KMS-11 (cell line): ENCODE measurements around the gene SLC27A6.

Experiments used
- H2AFZ ChIP-seq: fragments of 200-600 bp; sonication (generic); 2 replicates; pipeline ENCODE4 v1.6.1; 2016; ENCODE audit warnings: antibody characterized with exemption, mixed run types, low read depth
- H3K27ac ChIP-seq: fragments of 200-600 bp; sonication (generic); 2 replicates; pipeline ENCODE4 v1.6.1; 2016; ENCODE audit warnings: mild to moderate bottlenecking, mixed run types
- H3K27me3 ChIP-seq: fragments of 200-600 bp; sonication (generic); 2 replicates; pipeline ENCODE4 v1.6.1; 2017; ENCODE audit warnings: mild to moderate bottlenecking, low read depth, mixed run types, moderate library complexity; ENCODE audit not compliant: insufficient read depth
- H3K36me3 ChIP-seq: fragments of 200-600 bp; sonication (generic); 2 replicates; pipeline ENCODE4 v1.6.1; 2017; ENCODE audit warnings: mild to moderate bottlenecking, mixed run types; ENCODE audit not compliant: insufficient read depth
- H3K4me1 ChIP-seq: fragments of 200-600 bp; sonication (generic); 2 replicates; pipeline ENCODE4 v1.6.1; 2016; ENCODE audit warnings: mild to moderate bottlenecking, low read depth, mixed run types; ENCODE audit not compliant: poor library complexity, severe bottlenecking
- H3K4me2 ChIP-seq: fragments of 200-600 bp; sonication (generic); 2 replicates; pipeline ENCODE4 v1.7.0; 2016; ENCODE audit warnings: mild to moderate bottlenecking, mixed run types
- H3K4me3 ChIP-seq: fragments of 200-600 bp; sonication (generic); IDR thresholded peaks from 2 replicates; pipeline ENCODE4 v1.6.1; 2017; ENCODE audit warnings: low read depth, low read length, mixed read lengths; ENCODE audit not compliant: insufficient read depth
- H3K79me2 ChIP-seq: fragments of 200-600 bp; sonication (generic); 2 replicates; pipeline ENCODE4 v1.6.1; 2016; ENCODE audit warnings: low read depth, mixed run types; ENCODE audit not compliant: insufficient read depth
- H3K9ac ChIP-seq: fragments of 200-600 bp; sonication (generic); 2 replicates; pipeline ENCODE4 v1.6.1; 2016; ENCODE audit warnings: mild to moderate bottlenecking, mixed run types
- H4K20me1 ChIP-seq: fragments of 200-600 bp; sonication (generic); 2 replicates; pipeline ENCODE4 v1.6.1; 2016; ENCODE audit warnings: mild to moderate bottlenecking, mixed run types; ENCODE audit not compliant: insufficient read depth
- CTCF ChIP-seq: fragments of 200-600 bp; sonication (generic); conservative IDR thresholded peaks from 2 replicates; pipeline ENCODE4 v1.6.1; 2017; ENCODE audit warnings: low read depth, mild to moderate bottlenecking, antibody characterized with exemption, low read length, moderate library complexity, mixed read lengths

Gene SLC27A6

GRCh38 chr5:128956164-128956563, 9.1 kb upstream of the SLC27A6 start:
- no peaks in the 10 kb centered on the region for H3K4me1 ChIP-seq
- no peak overlapping the region for H3K4me3 ChIP-seq
- H2AFZ ChIP-seq = no peak overlapping the region
- no peak overlapping the region for H3K27ac ChIP-seq
- TF ChIP-seq CTCF = no peak
- no peaks in the 10 kb centered on the region for H3K79me2 ChIP-seq
- H3K36me3 ChIP-seq = no peaks in the 10 kb centered on the region
- H4K20me1 ChIP-seq = no peaks in the 10 kb centered on the region
- H3K27me3 ChIP-seq = no peaks in the 10 kb centered on the region
- no peak overlapping the region for H3K4me2 ChIP-seq
- H3K9ac ChIP-seq = no peak overlapping the region

- no peak overlapping the region for H3K27ac ChIP-seq
- H4K20me1 ChIP-seq = no peaks in the 10 kb centered on the region
- no peak overlapping the region for H3K4me2 ChIP-seq
- no peaks in the 10 kb centered on the region for H3K36me3 ChIP-seq
- H3K27me3 ChIP-seq = no peaks in the 10 kb centered on the region
- no peaks in the 10 kb centered on the region for H3K79me2 ChIP-seq
- no peak overlapping the region for H2AFZ ChIP-seq
- no peak overlapping the region for H3K4me3 ChIP-seq
- H3K4me1 ChIP-seq = no peaks in the 10 kb centered on the region
- no peak overlapping the region for H3K9ac ChIP-seq
- TF ChIP-seq CTCF = no peak
Measured at GRCh38 chr5:128962211-128962610, 3.1 kb upstream of the SLC27A6 start.

- no peak for TF ChIP-seq CTCF
- H3K9ac ChIP-seq = no peak overlapping the region
- no peaks in the 10 kb centered on the region for H3K4me1 ChIP-seq
- no peak overlapping the region for H3K4me3 ChIP-seq
- no peak overlapping the region for H3K4me2 ChIP-seq
- H2AFZ ChIP-seq = no peak overlapping the region
- no peak overlapping the region for H3K27ac ChIP-seq
- no peaks in the 10 kb centered on the region for H4K20me1 ChIP-seq
- no peaks in the 10 kb centered on the region for H3K36me3 ChIP-seq
- H3K79me2 ChIP-seq = no peaks in the 10 kb centered on the region
- H3K27me3 ChIP-seq = no peaks in the 10 kb centered on the region
Measured at GRCh38 chr5:128965638-128966302, 482 bp downstream of the SLC27A6 start.

GRCh38 chr5:128966375-128966774, 1.1 kb downstream of the SLC27A6 start:
- H3K79me2 ChIP-seq = no peaks in the 10 kb centered on the region
- H3K27ac ChIP-seq = no peak overlapping the region
- no peaks in the 10 kb centered on the region for H3K27me3 ChIP-seq
- H3K9ac ChIP-seq = no peak overlapping the region
- H3K36me3 ChIP-seq = no peaks in the 10 kb centered on the region
- TF ChIP-seq CTCF = no peak
- H3K4me3 ChIP-seq = no peak overlapping the region
- H3K4me2 ChIP-seq = no peak overlapping the region
- H2AFZ ChIP-seq = no peak overlapping the region
- no peaks in the 10 kb centered on the region for H3K4me1 ChIP-seq
- no peaks in the 10 kb centered on the region for H4K20me1 ChIP-seq
